Measurements from ENCODE around the gene EEF1AKMT1. TPM values are rescaled to one million over a fixed set of nuclear protein-coding genes. Genes with fewer than 3 reads are reported as not detected.
A peak's percentile ranks its signal among the peaks of the same experiment; 100 is the strongest.

Gene EEF1AKMT1
- total and polyA plus RNA-seq, 5 experiments from 2014 or later: 8.7 to 23.7 (median 15.8) TPM

- Mint-ChIP-seq H3K36me3 (no peaks in the 10 kb centered on the region), H3K27me3 (peaks cover 0 to 8% (median 2%) of the 10 kb centered on the region in 5 donors), H3K27ac (no peak overlapping the region), H3K4me3 (no peak overlapping the region), H3K4me1 (peaks cover 2 to 11% (median 5%) of the 10 kb centered on the region in 4 donors), H3K9me3 (no peaks in the 10 kb centered on the region)
- ATAC-seq: no peak
- POLR2A ChIA-PET: no interaction called here
- DNase-seq: no peak
Measured at GRCh38 chr13:20714563-20715329, 59.0 kb downstream of the EEF1AKMT1 start.

DNA sequence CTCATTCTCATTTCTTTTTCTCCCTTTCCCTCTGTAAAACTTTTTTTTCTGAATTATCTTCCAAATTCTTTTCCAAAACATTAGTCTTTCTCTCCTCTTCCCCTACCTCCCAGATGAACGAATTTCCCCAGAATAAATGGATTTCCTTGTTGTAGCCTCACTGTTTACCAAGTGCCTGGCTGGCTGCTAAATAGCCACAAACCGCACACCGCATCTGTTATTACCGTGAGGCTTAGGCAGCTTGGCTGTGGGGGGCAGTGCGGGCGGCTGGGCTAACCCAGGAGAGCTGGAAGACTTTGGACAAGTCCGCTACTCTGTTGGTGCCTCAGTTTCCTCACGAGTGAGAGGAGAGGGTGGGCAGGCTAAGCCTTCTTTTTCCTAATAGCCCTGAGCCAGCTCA lies 59.6 kb downstream of the EEF1AKMT1 start:
- ATAC-seq: no peak
- POLR2A ChIA-PET: no interaction called here
- Mint-ChIP-seq H3K4me3 (no peak overlapping the region), H3K27ac (peak overlapping the region in 2 of 10 donors; percentile 19 to 36), H3K9me3 (no peaks in the 10 kb centered on the region), H3K27me3 (peaks cover 0 to 8% (median 2%) of the 10 kb centered on the region in 5 donors), H3K4me1 (peaks cover 2 to 11% (median 5%) of the 10 kb centered on the region in 4 donors), H3K36me3 (no peaks in the 10 kb centered on the region)
- no peak for DNase-seq

DNA sequence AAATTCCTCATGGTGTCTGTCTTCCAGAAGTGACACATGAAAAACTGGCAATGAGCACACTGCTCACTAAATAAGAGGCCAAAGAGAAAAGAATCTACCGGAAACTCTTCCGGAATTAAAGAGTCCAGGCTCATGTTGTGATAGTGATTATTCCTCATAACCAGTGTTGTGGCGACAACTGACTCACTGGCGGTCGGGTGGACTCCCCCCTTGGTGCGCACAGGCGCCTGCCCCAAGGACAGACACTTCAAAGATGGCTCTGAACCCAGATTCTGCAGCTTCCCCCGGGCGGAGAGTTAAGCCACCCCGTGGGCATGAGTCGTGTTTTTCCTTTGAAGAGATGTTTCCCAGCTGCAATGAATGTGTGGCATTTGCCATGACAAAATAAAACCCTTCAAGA lies 60.0 kb downstream of the EEF1AKMT1 start:
- H3K36me3 Mint-ChIP-seq: no peaks in the 10 kb centered on the region

GRCh38 chr13:20713014-20713376 lies 60.8 kb downstream of the EEF1AKMT1 start:
- Mint-ChIP-seq H3K27ac (no peak overlapping the region), H3K36me3 (no peaks in the 10 kb centered on the region), H3K9me3 (no peaks in the 10 kb centered on the region), H3K4me3 (peak overlapping the region in 1 of 10 donors; percentile 51), H3K27me3 (peaks cover 0 to 8% (median 2%) of the 10 kb centered on the region in 5 donors), H3K4me1 (peaks cover 2 to 11% (median 5%) of the 10 kb centered on the region in 4 donors)
- no peak for ATAC-seq
- POLR2A ChIA-PET: interaction anchor here (0.6 kb wide), 1 partner anchor 119 kb away, joined by 4 read pairs; no protein-coding TSS in a partner anchor
- no peak for DNase-seq

More for the DNA sequence above, 60.0 kb downstream of the EEF1AKMT1 start:
- no peak overlapping the region for H3K27ac Mint-ChIP-seq
- H3K4me3 Mint-ChIP-seq: no peak overlapping the region
- no peaks in the 10 kb centered on the region for H3K9me3 Mint-ChIP-seq
- peaks cover 2 to 11% (median 5%) of the 10 kb centered on the region in 4 donors for H3K4me1 Mint-ChIP-seq
- no peak for ATAC-seq
- no peak for DNase-seq
- POLR2A ChIA-PET: interaction anchor here (0.6 kb wide), 1 partner anchor 118 kb away, joined by 4 read pairs; no protein-coding TSS in a partner anchor
- H3K27me3 Mint-ChIP-seq: peaks cover 0 to 8% (median 2%) of the 10 kb centered on the region in 5 donors

DNA sequence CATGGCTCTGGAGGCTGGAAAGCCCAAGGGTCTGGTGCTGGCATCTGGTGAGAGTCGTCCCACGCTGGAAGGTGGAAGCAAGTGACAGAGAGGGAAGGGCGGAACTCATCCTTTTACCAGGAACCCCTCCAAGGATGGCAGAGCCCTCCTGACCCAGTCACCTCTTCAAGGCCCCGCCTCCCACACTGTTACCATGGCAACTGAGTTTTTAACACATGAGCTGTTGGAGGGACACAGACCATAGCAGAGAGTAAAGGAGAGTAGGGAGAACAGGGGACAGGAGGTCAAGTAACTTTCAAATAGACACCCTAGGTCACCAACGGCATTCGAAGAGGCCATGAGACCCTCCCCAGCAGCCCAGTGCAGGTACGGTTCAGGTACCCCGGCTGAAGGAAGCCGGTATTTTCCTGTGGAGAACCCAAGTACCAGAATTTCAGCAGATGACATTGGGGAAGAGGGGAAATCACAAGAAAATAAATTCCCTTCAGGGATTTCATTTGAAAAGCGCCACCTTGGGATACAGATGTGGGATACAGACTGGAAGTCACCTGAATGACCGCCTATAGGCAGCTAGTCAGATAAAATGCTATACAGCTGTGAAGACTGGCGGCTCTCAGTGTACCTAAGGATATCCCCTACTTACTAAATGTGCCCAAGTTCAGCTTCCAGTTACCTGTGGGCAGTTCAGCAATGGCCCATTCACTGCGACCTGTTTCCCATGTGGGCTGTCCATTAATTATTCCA lies 62.3 kb downstream of the EEF1AKMT1 start:
- no peaks in the 10 kb centered on the region for H3K9me3 Mint-ChIP-seq
- H3K36me3 Mint-ChIP-seq: no peaks in the 10 kb centered on the region
- H3K4me3 Mint-ChIP-seq: no peak overlapping the region
- H3K27me3 Mint-ChIP-seq: peaks cover 0 to 8% (median 2%) of the 10 kb centered on the region in 5 donors
- DNase-seq: no peak
- H3K4me1 Mint-ChIP-seq: peaks cover 2 to 11% (median 5%) of the 10 kb centered on the region in 4 donors
- POLR2A ChIA-PET: interaction anchor here (1.0 kb wide), 1 partner anchor 62 kb away, joined by 3 read pairs; no protein-coding TSS in a partner anchor
- peak overlapping the region in 2 of 10 donors; percentile 72 to 73 for H3K27ac Mint-ChIP-seq
- ATAC-seq: no peak

DNA sequence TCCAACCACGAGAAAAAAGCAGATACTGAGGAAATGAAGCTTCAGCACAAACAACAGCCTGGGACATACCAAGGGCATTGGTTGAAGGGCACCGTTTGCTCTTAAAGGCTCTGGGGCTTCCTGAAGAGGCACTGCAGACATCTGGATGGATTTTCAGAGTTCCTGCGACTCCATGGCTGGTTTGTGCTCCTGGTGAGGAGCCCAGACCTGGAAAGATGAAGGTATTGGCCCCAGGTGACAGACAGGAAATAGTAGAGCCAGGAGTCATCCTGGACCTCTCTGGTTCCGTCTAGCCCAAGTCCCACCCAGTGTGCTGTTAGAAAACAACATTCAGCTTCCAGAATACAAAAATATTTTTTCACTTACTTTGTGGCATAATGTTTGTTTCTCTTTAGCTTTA lies 64.0 kb downstream of the EEF1AKMT1 start:
- ATAC-seq (no peak), DNase-seq (no peak)
- Mint-ChIP-seq H3K9me3 (no peaks in the 10 kb centered on the region), H3K36me3 (no peaks in the 10 kb centered on the region), H3K27ac (no peak overlapping the region), H3K4me3 (no peak overlapping the region), H3K4me1 (peaks cover 4 to 14% (median 5%) of the 10 kb centered on the region in 4 donors), H3K27me3 (peaks cover 0 to 8% (median 2%) of the 10 kb centered on the region in 5 donors)
- POLR2A ChIA-PET: no interaction called here

- Mint-ChIP-seq H3K4me3 (no peak overlapping the region), H3K9me3 (no peaks in the 10 kb centered on the region), H3K36me3 (no peaks in the 10 kb centered on the region), H3K27ac (no peak overlapping the region), H3K27me3 (peaks cover 0 to 8% (median 2%) of the 10 kb centered on the region in 5 donors), H3K4me1 (peaks cover 5 to 17% (median 6%) of the 10 kb centered on the region in 4 donors)
- POLR2A ChIA-PET: no interaction called here
- DNase-seq: no peak
- no peak for ATAC-seq
Measured at GRCh38 chr13:20709369-20709768, 64.4 kb downstream of the EEF1AKMT1 start.

GRCh38 chr13:20708216-20708615 lies 65.5 kb downstream of the EEF1AKMT1 start:
- POLR2A ChIA-PET: no interaction called here
- H3K4me1 Mint-ChIP-seq: peaks cover 5 to 17% (median 7%) of the 10 kb centered on the region in 4 donors
- H3K9me3 Mint-ChIP-seq: no peaks in the 10 kb centered on the region
- no peak overlapping the region for H3K4me3 Mint-ChIP-seq
- peaks cover 0 to 3% (median 0%) of the 10 kb centered on the region in 5 donors for H3K27me3 Mint-ChIP-seq
- no peak overlapping the region for H3K27ac Mint-ChIP-seq
- ATAC-seq: no peak
- DNase-seq: no peak
- no peaks in the 10 kb centered on the region for H3K36me3 Mint-ChIP-seq

DNA sequence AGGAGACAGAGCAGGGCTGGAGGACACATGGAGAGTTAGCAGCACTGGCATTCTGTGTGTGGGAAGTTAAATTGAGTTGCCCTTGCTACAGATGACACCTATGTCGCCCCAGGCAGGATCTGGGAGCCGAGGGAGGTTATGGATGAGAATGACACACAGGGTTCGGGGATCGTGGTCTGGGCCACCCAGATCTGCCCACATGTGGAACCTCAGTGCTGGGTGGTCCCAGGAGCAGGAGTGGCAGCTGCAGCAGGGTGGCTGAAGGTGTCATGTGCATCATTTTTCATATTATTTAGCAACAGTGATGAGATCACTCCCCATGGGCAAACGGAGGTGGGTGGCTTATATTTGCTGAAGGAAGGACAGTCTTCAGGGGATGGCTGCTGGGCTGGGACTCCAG lies 67.1 kb downstream of the EEF1AKMT1 start:
- Mint-ChIP-seq H3K27me3 (peaks cover 0 to 2% (median 0%) of the 10 kb centered on the region in 5 donors), H3K36me3 (no peaks in the 10 kb centered on the region), H3K4me1 (peaks cover 7 to 17% (median 10%) of the 10 kb centered on the region in 4 donors), H3K4me3 (no peak overlapping the region), H3K27ac (peak overlapping the region in 1 of 10 donors; percentile 75), H3K9me3 (no peaks in the 10 kb centered on the region)
- ATAC-seq (no peak), DNase-seq (no peak)
- POLR2A ChIA-PET: no interaction called here

DNA sequence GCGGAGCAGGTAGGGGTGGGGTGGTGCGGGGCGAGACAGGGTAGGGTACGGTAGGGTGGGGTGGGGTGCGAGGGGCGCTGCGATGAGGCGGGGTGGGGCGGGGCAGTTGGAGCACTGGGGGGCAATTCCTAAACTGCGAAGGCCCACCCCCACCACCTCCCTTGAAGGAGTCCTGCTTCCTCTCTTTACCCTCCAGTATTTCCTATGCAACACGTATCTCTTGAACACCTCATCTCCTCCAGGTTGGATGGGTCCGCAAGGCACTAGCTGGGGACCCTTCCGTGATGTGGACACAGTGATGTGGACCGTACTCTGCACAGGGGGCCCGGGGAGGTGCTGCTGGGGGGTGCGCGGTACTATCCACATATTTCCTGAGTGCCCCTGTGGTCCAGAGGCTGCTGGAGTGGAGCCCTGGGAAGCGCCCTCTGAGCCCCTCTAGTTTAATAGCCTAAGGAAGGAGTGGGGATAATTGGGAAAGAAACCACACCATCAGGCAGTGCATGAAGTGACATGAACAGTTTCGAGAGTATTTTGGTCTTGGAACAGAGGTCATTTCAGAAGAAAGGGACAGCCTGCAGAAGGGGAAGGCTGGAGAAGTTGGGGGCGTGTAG lies 69.2 kb downstream of the EEF1AKMT1 start:
- peaks cover 8 to 18% (median 10%) of the 10 kb centered on the region in 5 donors for H3K27me3 Mint-ChIP-seq
- peaks cover 9 to 17% (median 11%) of the 10 kb centered on the region in 4 donors for H3K4me1 Mint-ChIP-seq
- POLR2A ChIA-PET: interaction anchor here (1.1 to 1.5 kb wide), 2 partner anchors 69 to 228 kb away, joined by 4 to 8 read pairs; partner anchors contain the start of gene EEF1AKMT1
- peak in 1 of 10 donors; percentile 19 for DNase-seq
- H3K36me3 Mint-ChIP-seq: no peaks in the 10 kb centered on the region
- peak in 1 of 2 donors; percentile 19 for ATAC-seq
- H3K27ac Mint-ChIP-seq: peak overlapping the region in 8 of 10 donors; percentile 8 to 96 (median 60)
- no peaks in the 10 kb centered on the region for H3K9me3 Mint-ChIP-seq
- H3K4me3 Mint-ChIP-seq: peak overlapping the region; percentile 56 to 87 (median 66)

- peak; percentile 70 to 87 (median 82) for DNase-seq
- Mint-ChIP-seq H3K27ac (no peak overlapping the region), H3K27me3 (peaks cover 8 to 20% (median 11%) of the 10 kb centered on the region in 5 donors), H3K4me1 (peaks cover 9 to 17% (median 11%) of the 10 kb centered on the region in 4 donors), H3K36me3 (no peaks in the 10 kb centered on the region), H3K9me3 (no peaks in the 10 kb centered on the region), H3K4me3 (peak overlapping the region in 3 of 10 donors; percentile 77 to 94 (median 87))
- POLR2A ChIA-PET: interaction anchor here (1.1 to 1.5 kb wide), 2 partner anchors 69 to 228 kb away, joined by 4 to 8 read pairs; partner anchors contain the start of gene EEF1AKMT1
- ATAC-seq: peak; percentile 86 to 93
Measured at GRCh38 chr13:20703780-20704458, 69.8 kb downstream of the EEF1AKMT1 start.
